ENCODE results near the gene LFNG. TPM values are rescaled to one million over a fixed set of nuclear protein-coding genes. Genes with fewer than 3 reads are reported as not detected.

The LFNG gene
- total RNA-seq, 1 experiment from 2014 or later, result 38.1 TPM

GRCh38 chr7:2503056-2503941, 16.3 kb upstream of the LFNG start:
- Histone ChIP-seq H3K36me3 (ENCODE audit: control insufficient read depth, insufficient read depth, low read length) (no peaks in the 10 kb centered on the region), H3K4me1 (ENCODE audit: control insufficient read depth, insufficient read depth, low read length) (peaks cover 13% of the 10 kb centered on the region), H3K27me3 (ENCODE audit: control insufficient read depth, insufficient read depth, low read length) (no peaks in the 10 kb centered on the region), H3K4me3 (ENCODE audit: low read depth in 2 of 2, low read length in 2 of 2) (no peak overlapping the region), H3K9me3 (ENCODE audit: control insufficient read depth, insufficient read depth, low read depth, low read length) (no peaks in the 10 kb centered on the region), H3K27ac (ENCODE audit: low read length) (no peak overlapping the region)
- intact Hi-C loops (cut with micrococcal nuclease; ENCODE audit: unreplicated experiment), result no loop called here
- no peak for ATAC-seq
- BruUV-seq (replicated peaks), result no TSS peak
- TF ChIP-seq TCF7L2 (IDR thresholded peaks at IDR 0.05; ENCODE audit: low read depth, low read length), result no peak
- no peak for TF ChIP-seq POLR2AphosphoS5 (IDR thresholded peaks at IDR 0.05; ENCODE audit: low read depth, low read length)
- no peak for TF ChIP-seq SIN3A (IDR thresholded peaks at IDR 0.05; ENCODE audit: borderline replicate concordance, insufficient read depth, low read depth, low read length)
- no peak for TF ChIP-seq CTCF (IDR thresholded peaks at IDR 0.05)
- TF ChIP-seq REST (IDR thresholded peaks at IDR 0.05; ENCODE audit: insufficient read depth in 1 of 2, low read depth in 2 of 2, low read length in 1 of 2), result no peak
- CTCF ChIA-PET, result no interaction called here
- POLR2A ChIA-PET, result interaction anchor here (0.5 to 0.6 kb wide), 2 partner anchors 9 to 197 kb away, joined by 3 to 9 read pairs; no protein-coding TSS in a partner anchor
- DNase-seq (ENCODE audit: low read depth, low spot score), result no peak
- in situ Hi-C loops (cut with HindIII; ENCODE audit: low pct_unique_long_range_greater_than_20kb, low sequenced_read_pairs), result no loop called here

- peaks cover 11% of the 10 kb centered on the region for H3K4me1 ChIP-seq (ENCODE audit: control insufficient read depth, insufficient read depth, low read length)
- no peaks in the 10 kb centered on the region for H3K9me3 ChIP-seq (ENCODE audit: control insufficient read depth, insufficient read depth, low read depth, low read length)
- TF ChIP-seq REST (IDR thresholded peaks at IDR 0.05; ENCODE audit: insufficient read depth in 1 of 2, low read depth in 2 of 2, low read length in 1 of 2) (no peak), TCF7L2 (IDR thresholded peaks at IDR 0.05; ENCODE audit: low read depth, low read length) (0 out of 2 replicates have a peak, but pooled peaks have one; percentile 33)
- no peak overlapping the region for H3K4me3 ChIP-seq (ENCODE audit: low read depth in 2 of 2, low read length in 2 of 2)
- H3K27ac ChIP-seq (ENCODE audit: low read length), result no peak overlapping the region
- in situ Hi-C loops (cut with HindIII; ENCODE audit: low pct_unique_long_range_greater_than_20kb, low sequenced_read_pairs), result no loop called here
- no peak for ATAC-seq
- intact Hi-C loops (cut with micrococcal nuclease; ENCODE audit: unreplicated experiment), result no loop called here
- no peaks in the 10 kb centered on the region for H3K36me3 ChIP-seq (ENCODE audit: control insufficient read depth, insufficient read depth, low read length)
- no peak for DNase-seq (ENCODE audit: low read depth, low spot score)
- POLR2A ChIA-PET, result interaction anchor here (0.5 kb wide), 1 partner anchor 198 kb away, joined by 3 read pairs; no protein-coding TSS in a partner anchor
- no TSS peak for BruUV-seq (replicated peaks)
- CTCF ChIA-PET, result no interaction called here
- H3K27me3 ChIP-seq (ENCODE audit: control insufficient read depth, insufficient read depth, low read length), result no peaks in the 10 kb centered on the region
These were observed 15.3 kb upstream of the LFNG start for GRCh38 chr7:2504128-2504888.
